ENCODE measurements around the gene LCNL1.

LCNL1 gene

GRCh38 chr9:136977649-136978072 is 5.1 kb upstream of the LCNL1 start:
- Mint-ChIP-seq H3K9me3 (no peaks in the 10 kb centered on the region), H3K4me3 (peak overlapping the region; percentile 44), H3K27me3 (no peaks in the 10 kb centered on the region), H3K36me3 (ENCODE audit: insufficient read depth) (peaks cover 2% of the 10 kb centered on the region), H3K4me1 (peaks cover 21% of the 10 kb centered on the region), H3K27ac (ENCODE audit: low read depth) (no peak overlapping the region)
- ATAC-seq (replicated peaks; ENCODE audit: extremely low read depth, poor library complexity, severe bottlenecking) (no peak), DNase-seq (ENCODE audit: low spot score in 2 of 2) (no peak)

GRCh38 chr9:136978073-136978864 is 4.5 kb upstream of the LCNL1 start:
- Mint-ChIP-seq H3K4me1 (peaks cover 21% of the 10 kb centered on the region), H3K27me3 (no peaks in the 10 kb centered on the region), H3K27ac (ENCODE audit: low read depth) (no peak overlapping the region), H3K36me3 (ENCODE audit: insufficient read depth) (peaks cover 2% of the 10 kb centered on the region), H3K9me3 (no peaks in the 10 kb centered on the region), H3K4me3 (peak overlapping the region; percentile 44)
- ATAC-seq (replicated peaks; ENCODE audit: extremely low read depth, poor library complexity, severe bottlenecking) (peak; percentile 37), DNase-seq (ENCODE audit: low spot score in 2 of 2) (peak; percentile 54 to 61)

DNA sequence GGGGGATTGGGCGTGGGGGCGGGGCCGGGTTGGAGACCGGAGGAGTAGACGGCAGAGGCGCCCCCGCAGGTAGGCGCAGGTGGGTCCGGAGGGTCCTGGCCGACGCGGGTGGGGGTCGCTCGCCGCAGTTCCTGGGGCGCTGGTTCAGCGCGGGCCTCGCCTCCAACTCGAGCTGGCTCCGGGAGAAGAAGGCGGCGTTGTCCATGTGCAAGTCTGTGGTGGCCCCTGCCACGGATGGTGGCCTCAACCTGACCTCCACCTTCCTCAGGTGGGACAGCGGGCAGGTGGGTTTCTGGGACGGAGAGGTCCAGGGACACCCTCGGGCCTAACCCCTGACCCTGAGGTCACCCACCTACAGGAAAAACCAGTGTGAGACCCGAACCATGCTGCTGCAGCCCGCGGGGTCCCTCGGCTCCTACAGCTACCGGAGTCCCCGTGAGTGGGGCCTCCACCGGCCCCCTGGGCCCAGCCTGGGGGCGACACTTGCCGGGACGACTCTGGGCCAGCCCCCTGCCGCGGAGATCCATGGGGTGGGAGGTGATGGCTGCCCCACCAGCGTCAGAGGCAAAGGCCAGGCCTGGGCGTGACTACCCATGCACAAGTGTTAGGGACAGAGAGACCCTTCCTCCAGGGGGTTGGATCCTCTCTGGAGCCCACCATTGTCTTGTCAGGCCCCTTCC is 3.8 kb upstream of the LCNL1 start:
- Mint-ChIP-seq H3K4me3 (no peak overlapping the region), H3K4me1 (peaks cover 25% of the 10 kb centered on the region), H3K27ac (ENCODE audit: low read depth) (no peak overlapping the region), H3K27me3 (peaks cover 6% of the 10 kb centered on the region), H3K9me3 (no peaks in the 10 kb centered on the region), H3K36me3 (ENCODE audit: insufficient read depth) (peaks cover 2% of the 10 kb centered on the region)
- no peak for DNase-seq (ENCODE audit: low spot score in 2 of 2)
- ATAC-seq (replicated peaks; ENCODE audit: extremely low read depth, poor library complexity, severe bottlenecking) = no peak

DNA sequence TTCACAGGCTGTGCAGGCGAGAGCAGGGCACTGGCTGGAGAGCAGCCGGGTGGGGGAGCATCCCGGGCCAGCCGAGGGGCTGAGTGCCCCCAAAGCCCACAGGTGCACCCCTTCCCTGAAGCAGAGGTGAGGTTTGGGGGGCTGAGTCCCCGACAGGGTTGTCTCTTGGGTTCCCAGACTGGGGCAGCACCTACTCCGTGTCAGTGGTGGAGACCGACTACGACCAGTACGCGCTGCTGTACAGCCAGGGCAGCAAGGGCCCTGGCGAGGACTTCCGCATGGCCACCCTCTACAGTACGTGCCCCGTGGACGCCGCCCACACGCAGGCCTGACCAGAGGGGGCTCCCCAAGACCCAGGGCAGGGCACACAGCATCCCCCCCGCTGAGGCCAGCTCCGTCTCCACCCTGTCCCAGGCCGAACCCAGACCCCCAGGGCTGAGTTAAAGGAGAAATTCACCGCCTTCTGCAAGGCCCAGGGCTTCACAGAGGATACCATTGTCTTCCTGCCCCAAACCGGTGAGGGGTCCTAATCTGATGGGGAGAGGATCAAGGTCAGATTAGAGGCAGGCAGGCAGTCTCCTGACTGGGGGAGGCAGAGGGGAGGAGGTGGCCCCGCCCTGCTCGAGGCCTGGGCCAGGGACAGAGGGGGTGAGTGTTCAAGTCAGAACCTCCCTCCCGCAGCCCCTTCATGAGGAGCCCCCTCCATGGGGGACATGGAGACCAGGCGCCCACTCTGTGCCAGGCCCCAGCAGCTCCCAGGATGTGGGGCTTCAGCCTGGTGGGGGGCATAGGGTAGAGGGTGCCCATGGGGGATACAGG is 2.8 kb upstream of the LCNL1 start:
- ATAC-seq (replicated peaks; ENCODE audit: extremely low read depth, poor library complexity, severe bottlenecking) (no peak), DNase-seq (ENCODE audit: low spot score in 2 of 2) (no peak)
- no peaks in the 10 kb centered on the region for H3K9me3 Mint-ChIP-seq
- no peak overlapping the region for H3K27ac Mint-ChIP-seq (ENCODE audit: low read depth)
- peaks cover 24% of the 10 kb centered on the region for H3K4me1 Mint-ChIP-seq
- peaks cover 12% of the 10 kb centered on the region for H3K27me3 Mint-ChIP-seq
- no peak overlapping the region for H3K4me3 Mint-ChIP-seq
- H3K36me3 Mint-ChIP-seq (ENCODE audit: insufficient read depth) = peaks cover 2% of the 10 kb centered on the region

DNA sequence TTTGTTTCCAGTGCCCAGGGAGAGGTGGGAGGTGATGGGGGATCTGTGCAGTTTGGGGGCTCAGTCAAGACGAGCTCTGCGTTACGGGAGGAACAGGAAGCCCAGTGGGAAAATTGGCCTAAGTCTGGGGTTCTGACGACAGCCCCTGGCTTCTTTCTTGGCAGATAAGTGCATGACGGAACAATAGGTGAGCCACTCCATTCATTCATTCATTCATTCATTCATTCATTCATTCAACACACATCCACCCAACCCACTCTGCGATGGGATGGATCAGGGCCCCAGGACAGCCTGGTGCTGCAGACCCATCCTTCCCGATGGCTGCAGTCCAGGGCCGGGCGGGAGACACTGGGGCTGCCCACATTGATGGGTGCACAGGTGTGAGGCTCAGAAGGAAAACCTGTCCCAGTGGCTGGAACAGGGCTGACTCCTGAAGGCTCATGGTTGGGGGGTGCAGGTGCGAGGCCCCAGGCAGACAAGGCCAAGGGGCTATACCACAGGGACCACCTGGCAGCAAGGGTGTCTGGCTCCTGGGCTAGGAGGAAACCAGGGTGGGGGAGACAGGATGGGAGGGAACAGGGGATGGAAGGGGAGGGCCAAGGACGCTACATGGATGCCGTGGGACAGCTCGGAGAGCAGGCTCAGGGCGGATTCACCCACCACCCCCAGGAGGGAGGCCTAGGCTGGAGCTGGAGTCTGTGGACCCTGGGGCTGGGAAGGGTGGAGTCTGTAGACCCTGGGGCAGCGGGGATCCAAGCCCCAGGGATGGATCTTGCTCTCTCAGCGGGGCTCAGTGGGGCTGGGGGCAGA is 1.9 kb upstream of the LCNL1 start:
- no peak overlapping the region for H3K27ac Mint-ChIP-seq (ENCODE audit: low read depth)
- ATAC-seq (replicated peaks; ENCODE audit: extremely low read depth, poor library complexity, severe bottlenecking) = no peak
- no peak overlapping the region for H3K4me3 Mint-ChIP-seq
- peaks cover 12% of the 10 kb centered on the region for H3K27me3 Mint-ChIP-seq
- H3K36me3 Mint-ChIP-seq (ENCODE audit: insufficient read depth) = peaks cover 2% of the 10 kb centered on the region
- H3K9me3 Mint-ChIP-seq = no peaks in the 10 kb centered on the region
- peaks cover 15% of the 10 kb centered on the region for H3K4me1 Mint-ChIP-seq
- DNase-seq (ENCODE audit: low spot score in 2 of 2) = no peak

GRCh38 chr9:136981588-136982231 is 1.1 kb upstream of the LCNL1 start:
- ATAC-seq (replicated peaks; ENCODE audit: extremely low read depth, poor library complexity, severe bottlenecking) = no peak
- Mint-ChIP-seq H3K4me3 (no peak overlapping the region), H3K27me3 (peaks cover 12% of the 10 kb centered on the region), H3K27ac (ENCODE audit: low read depth) (no peak overlapping the region), H3K4me1 (peaks cover 7% of the 10 kb centered on the region), H3K9me3 (no peaks in the 10 kb centered on the region), H3K36me3 (ENCODE audit: insufficient read depth) (peaks cover 2% of the 10 kb centered on the region)
- DNase-seq (ENCODE audit: low spot score in 2 of 2) = no peak

DNA sequence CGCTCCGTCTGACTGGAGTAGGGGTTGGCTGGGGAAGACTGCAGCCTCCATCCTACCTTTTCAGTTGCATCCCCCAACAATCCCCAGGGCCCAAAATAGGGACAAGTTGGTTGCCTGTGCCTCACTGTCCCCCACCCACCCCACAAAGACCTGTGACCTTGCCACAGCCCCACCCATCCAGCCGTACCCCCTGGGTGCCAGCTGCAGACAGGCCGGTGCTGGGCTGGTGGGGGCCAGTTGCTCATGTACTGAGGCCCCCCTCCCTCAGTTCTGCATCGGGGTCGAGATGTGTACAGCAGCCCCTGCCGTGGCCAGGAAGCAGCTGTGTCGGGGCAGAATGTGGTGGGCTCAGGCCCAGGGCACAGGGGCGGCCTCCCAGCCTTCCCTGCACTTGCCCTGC is 374 bp downstream of the LCNL1 start:
- no peak overlapping the region for H3K27ac Mint-ChIP-seq (ENCODE audit: low read depth)
- H3K9me3 Mint-ChIP-seq = no peaks in the 10 kb centered on the region
- H3K36me3 Mint-ChIP-seq (ENCODE audit: insufficient read depth) = peaks cover 2% of the 10 kb centered on the region
- ATAC-seq (replicated peaks; ENCODE audit: extremely low read depth, poor library complexity, severe bottlenecking) = no peak
- no peak overlapping the region for H3K4me3 Mint-ChIP-seq
- peaks cover 12% of the 10 kb centered on the region for H3K27me3 Mint-ChIP-seq
- DNase-seq (ENCODE audit: low spot score in 2 of 2) = no peak
- peaks cover 7% of the 10 kb centered on the region for H3K4me1 Mint-ChIP-seq

DNA sequence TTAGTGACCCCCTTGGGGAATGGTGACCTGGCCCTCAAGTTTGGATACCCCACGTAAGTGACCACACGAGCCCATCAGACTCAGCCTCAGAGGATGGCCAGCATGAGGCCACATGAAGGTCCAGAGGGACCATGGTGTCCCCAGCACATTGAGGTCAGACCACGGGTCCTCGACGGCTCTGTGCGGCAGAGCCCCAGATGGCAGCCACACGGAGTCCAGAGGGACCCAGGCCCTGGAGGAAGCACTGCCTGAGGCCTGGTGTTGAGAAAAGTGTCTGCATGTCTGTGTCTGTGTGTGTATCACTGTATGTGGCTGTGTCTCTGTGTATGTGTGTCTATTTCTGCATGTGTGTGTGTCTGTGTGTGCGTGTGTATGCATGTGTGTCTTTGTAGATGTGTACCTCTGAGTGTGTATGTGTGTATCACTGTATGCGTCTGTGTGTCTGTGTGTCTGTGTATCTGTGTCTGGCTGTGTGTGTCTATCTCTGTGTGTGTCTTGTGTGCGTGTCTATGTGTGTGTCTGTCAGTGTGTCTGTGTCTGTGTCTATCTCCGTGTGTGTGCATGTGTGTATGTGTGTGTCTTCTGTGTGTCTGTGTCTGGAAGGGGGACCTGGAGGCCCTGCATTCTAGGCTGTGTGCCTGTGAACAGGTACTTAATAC is 992 bp downstream of the LCNL1 start:
- Mint-ChIP-seq H3K9me3 (no peaks in the 10 kb centered on the region), H3K27ac (ENCODE audit: low read depth) (no peak overlapping the region), H3K27me3 (peaks cover 12% of the 10 kb centered on the region), H3K4me1 (peaks cover 7% of the 10 kb centered on the region), H3K36me3 (ENCODE audit: insufficient read depth) (peaks cover 2% of the 10 kb centered on the region), H3K4me3 (no peak overlapping the region)
- ATAC-seq (replicated peaks; ENCODE audit: extremely low read depth, poor library complexity, severe bottlenecking) (no peak), DNase-seq (ENCODE audit: low spot score in 2 of 2) (no peak)

DNA sequence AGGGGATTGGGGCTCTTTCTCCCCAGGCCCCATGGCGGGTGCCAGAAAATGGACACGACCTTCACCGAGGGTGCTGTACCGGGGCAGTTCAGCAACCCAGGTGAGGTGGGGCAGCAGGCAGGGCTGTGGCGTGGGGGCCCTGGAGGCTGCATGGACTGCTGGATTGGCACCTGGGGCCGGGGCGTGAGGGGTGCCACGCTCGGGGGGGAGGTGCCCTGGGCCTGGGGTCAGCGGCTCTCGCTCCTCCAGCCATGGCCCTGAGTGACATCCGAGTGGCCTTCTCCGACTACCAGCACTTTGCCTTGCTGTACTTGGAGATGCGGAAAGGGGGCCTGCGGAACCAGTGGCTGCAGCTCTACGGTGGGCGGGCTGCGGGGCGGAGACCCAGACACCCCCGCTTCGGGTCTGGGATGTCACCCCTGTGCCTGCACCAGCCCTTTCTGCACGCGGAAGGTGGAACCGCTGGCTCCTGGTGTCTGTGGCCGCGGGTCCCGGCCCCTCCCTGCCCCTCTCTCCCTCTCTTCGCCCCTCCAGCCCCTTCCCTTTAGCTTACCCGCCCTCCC is 1.8 kb downstream of the LCNL1 start:
- ATAC-seq (replicated peaks; ENCODE audit: extremely low read depth, poor library complexity, severe bottlenecking) (no peak), DNase-seq (ENCODE audit: low spot score in 2 of 2) (no peak)
- Mint-ChIP-seq H3K36me3 (ENCODE audit: insufficient read depth) (peaks cover 2% of the 10 kb centered on the region), H3K9me3 (no peaks in the 10 kb centered on the region), H3K4me1 (peaks cover 7% of the 10 kb centered on the region), H3K27me3 (peaks cover 12% of the 10 kb centered on the region), H3K4me3 (peak overlapping the region; percentile 41), H3K27ac (ENCODE audit: low read depth) (no peak overlapping the region)

GRCh38 chr9:136985027-136985602 is 2.3 kb downstream of the LCNL1 start:
- Mint-ChIP-seq H3K27ac (ENCODE audit: low read depth) (no peak overlapping the region), H3K4me1 (peaks cover 7% of the 10 kb centered on the region), H3K27me3 (peaks cover 12% of the 10 kb centered on the region), H3K9me3 (no peaks in the 10 kb centered on the region), H3K36me3 (ENCODE audit: insufficient read depth) (peaks cover 2% of the 10 kb centered on the region), H3K4me3 (peak overlapping the region; percentile 41)
- DNase-seq (ENCODE audit: low spot score in 2 of 2) = no peak
- ATAC-seq (replicated peaks; ENCODE audit: extremely low read depth, poor library complexity, severe bottlenecking) = peak; percentile 43

DNA sequence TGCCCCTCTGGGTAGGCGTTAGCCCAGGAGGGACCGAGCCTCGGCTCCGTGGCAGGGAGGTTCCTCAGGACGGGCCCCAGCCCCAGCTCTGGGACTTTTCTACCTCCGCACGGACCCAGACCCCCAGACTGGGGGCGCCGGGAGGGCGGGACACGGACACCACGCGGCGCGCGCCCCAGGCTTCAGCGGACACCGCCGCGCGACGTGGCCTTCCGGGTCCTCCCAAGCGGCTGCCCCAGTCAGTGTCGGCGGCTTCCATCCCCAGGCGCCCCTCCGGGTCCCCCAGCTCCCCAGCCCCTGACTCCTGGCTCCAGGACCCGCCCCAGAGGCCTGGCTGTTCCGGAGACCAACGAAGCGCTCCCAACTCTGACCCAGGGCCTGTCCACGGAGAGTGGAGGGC is 3.1 kb downstream of the LCNL1 start:
- Mint-ChIP-seq H3K27me3 (peaks cover 12% of the 10 kb centered on the region), H3K4me1 (peaks cover 7% of the 10 kb centered on the region), H3K9me3 (no peaks in the 10 kb centered on the region), H3K4me3 (no peak overlapping the region), H3K27ac (ENCODE audit: low read depth) (no peak overlapping the region), H3K36me3 (ENCODE audit: insufficient read depth) (peaks cover 2% of the 10 kb centered on the region)
- DNase-seq (ENCODE audit: low spot score in 2 of 2) = no peak
- no peak for ATAC-seq (replicated peaks; ENCODE audit: extremely low read depth, poor library complexity, severe bottlenecking)
